ENCODE data around the gene CST11. TPM values are rescaled to one million over a fixed set of nuclear protein-coding genes. Genes with fewer than 3 reads are reported as not detected.

The CST11 gene
- total and polyA plus RNA-seq, 10 of the 15 experiments (the other 5 are each of a cell fraction or from before 2014, with no cell fraction given): 0.33 TPM; not detected in 9

GRCh38 chr20:23407781-23408464, 44.8 kb downstream of the CST11 start (continued):
- TF ChIP-seq, protein P1, sequence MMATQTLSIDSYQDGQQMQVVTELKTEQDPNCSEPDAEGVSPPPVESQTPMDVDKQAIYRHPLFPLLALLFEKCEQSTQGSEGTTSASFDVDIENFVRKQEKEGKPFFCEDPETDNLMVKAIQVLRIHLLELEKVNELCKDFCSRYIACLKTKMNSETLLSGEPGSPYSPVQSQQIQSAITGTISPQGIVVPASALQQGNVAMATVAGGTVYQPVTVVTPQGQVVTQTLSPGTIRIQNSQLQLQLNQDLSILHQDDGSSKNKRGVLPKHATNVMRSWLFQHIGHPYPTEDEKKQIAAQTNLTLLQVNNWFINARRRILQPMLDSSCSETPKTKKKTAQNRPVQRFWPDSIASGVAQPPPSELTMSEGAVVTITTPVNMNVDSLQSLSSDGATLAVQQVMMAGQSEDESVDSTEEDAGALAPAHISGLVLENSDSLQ (IDR thresholded peaks at IDR 0.05): 0 out of 2 replicates have a peak, but pooled peaks have one; percentile 27
- TF ChIP-seq NFIC (IDR thresholded peaks at IDR 0.05; ENCODE audit: low read depth, low read length) (peak; percentile 40; the same call in 1 of the 2 replicates), EGR1 (IDR thresholded peaks at IDR 0.05; ENCODE audit: borderline replicate concordance in 1 of 2, low read depth in 2 of 2, low read length in 2 of 2) (no peak), ZNF274 (IDR thresholded peaks at IDR 0.05; ENCODE audit: insufficient read depth, insufficient read length) (no peak), CBFB (IDR thresholded peaks at IDR 0.05; ENCODE audit: low read depth) (0 out of 2 replicates have a peak, but pooled peaks have one; percentile 31), YBX1 (IDR thresholded peaks at IDR 0.05) (no peak)

GRCh38 chr20:23406880-23407279, 45.8 kb downstream of the CST11 start:
- TF ChIP-seq ZSCAN29 (IDR thresholded peaks at IDR 0.05) (no peak), CBX5 (IDR thresholded peaks at IDR 0.05; ENCODE audit: low read depth) (no peak), SMAD5 (IDR thresholded peaks at IDR 0.05; ENCODE audit: low read depth) (no peak), ASH2L (IDR thresholded peaks at IDR 0.05; ENCODE audit: borderline replicate concordance, low read depth) (no peak), ZBED1 (IDR thresholded peaks at IDR 0.05; ENCODE audit: borderline replicate concordance) (no peak), TAF1 (IDR thresholded peaks at IDR 0.05; ENCODE audit: borderline replicate concordance, low read depth, low read length) (no peak)
- TF ChIP-seq, protein P2, sequence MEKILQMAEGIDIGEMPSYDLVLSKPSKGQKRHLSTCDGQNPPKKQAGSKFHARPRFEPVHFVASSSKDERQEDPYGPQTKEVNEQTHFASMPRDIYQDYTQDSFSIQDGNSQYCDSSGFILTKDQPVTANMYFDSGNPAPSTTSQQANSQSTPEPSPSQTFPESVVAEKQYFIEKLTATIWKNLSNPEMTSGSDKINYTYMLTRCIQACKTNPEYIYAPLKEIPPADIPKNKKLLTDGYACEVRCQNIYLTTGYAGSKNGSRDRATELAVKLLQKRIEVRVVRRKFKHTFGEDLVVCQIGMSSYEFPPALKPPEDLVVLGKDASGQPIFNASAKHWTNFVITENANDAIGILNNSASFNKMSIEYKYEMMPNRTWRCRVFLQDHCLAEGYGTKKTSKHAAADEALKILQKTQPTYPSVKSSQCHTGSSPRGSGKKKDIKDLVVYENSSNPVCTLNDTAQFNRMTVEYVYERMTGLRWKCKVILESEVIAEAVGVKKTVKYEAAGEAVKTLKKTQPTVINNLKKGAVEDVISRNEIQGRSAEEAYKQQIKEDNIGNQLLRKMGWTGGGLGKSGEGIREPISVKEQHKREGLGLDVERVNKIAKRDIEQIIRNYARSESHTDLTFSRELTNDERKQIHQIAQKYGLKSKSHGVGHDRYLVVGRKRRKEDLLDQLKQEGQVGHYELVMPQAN (conservative IDR thresholded peaks at IDR 0.05): no peak
- TF ChIP-seq, protein P3, sequence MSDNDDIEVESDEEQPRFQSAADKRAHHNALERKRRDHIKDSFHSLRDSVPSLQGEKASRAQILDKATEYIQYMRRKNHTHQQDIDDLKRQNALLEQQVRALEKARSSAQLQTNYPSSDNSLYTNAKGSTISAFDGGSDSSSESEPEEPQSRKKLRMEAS (IDR thresholded peaks at IDR 0.05; ENCODE audit: low read depth, low read length): no peak
- TF ChIP-seq, protein P4, sequence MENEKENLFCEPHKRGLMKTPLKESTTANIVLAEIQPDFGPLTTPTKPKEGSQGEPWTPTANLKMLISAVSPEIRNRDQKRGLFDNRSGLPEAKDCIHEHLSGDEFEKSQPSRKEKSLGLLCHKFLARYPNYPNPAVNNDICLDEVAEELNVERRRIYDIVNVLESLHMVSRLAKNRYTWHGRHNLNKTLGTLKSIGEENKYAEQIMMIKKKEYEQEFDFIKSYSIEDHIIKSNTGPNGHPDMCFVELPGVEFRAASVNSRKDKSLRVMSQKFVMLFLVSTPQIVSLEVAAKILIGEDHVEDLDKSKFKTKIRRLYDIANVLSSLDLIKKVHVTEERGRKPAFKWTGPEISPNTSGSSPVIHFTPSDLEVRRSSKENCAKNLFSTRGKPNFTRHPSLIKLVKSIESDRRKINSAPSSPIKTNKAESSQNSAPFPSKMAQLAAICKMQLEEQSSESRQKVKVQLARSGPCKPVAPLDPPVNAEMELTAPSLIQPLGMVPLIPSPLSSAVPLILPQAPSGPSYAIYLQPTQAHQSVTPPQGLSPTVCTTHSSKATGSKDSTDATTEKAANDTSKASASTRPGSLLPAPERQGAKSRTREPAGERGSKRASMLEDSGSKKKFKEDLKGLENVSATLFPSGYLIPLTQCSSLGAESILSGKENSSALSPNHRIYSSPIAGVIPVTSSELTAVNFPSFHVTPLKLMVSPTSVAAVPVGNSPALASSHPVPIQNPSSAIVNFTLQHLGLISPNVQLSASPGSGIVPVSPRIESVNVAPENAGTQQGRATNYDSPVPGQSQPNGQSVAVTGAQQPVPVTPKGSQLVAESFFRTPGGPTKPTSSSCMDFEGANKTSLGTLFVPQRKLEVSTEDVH (IDR thresholded peaks at IDR 0.05; ENCODE audit: low read depth, partially characterized antibody): no peak
- Histone ChIP-seq H3K9ac (ENCODE audit: control insufficient read depth, insufficient read depth, low read length) (no peak overlapping the region), H3K4me1 (ENCODE audit: control insufficient read depth, insufficient read depth, low read length) (peaks cover 19% of the 10 kb centered on the region), H3K4me3 (no peak overlapping the region), H3K79me2 (ENCODE audit: control insufficient read depth, insufficient read depth, low read length) (peaks cover 55% of the 10 kb centered on the region), H4K20me1 (ENCODE audit: control insufficient read depth, insufficient read depth) (no peaks in the 10 kb centered on the region), H3K4me2 (ENCODE audit: control insufficient read depth, insufficient read depth) (no peak overlapping the region), H3K27me3 (replicated peaks in 1 of 2; ENCODE audit: control insufficient read depth in 2 of 2, insufficient read depth in 2 of 2, low read length in 1 of 2) (no peaks in the 10 kb centered on the region), H3K36me3 (ENCODE audit: control insufficient read depth in 2 of 2, insufficient read depth in 2 of 2, low read length in 1 of 2) (peaks cover 0 to 2% of the 10 kb centered on the region in 2 experiments; a peak in 2 of 4 replicates), H2AFZ (ENCODE audit: control insufficient read depth, low read depth, low read length) (no peak overlapping the region), H3K27ac (ENCODE audit: control insufficient read depth, insufficient read depth) (no peak overlapping the region), H3K9me3 (replicated peaks; ENCODE audit: control insufficient read depth, insufficient read depth, low read length) (no peaks in the 10 kb centered on the region)
- ATAC-seq (no peak), DNase-seq (ENCODE audit: low read depth, low spot score) (no peak), FAIRE-seq (no peak)
- ChIA-PET POLR2A (interaction anchor here (1.1 to 1.7 kb wide), 2 partner anchors 13 to 15 kb away, joined by 3 to 5 read pairs; partner anchors contain the start of gene NAPB), RAD21 (ENCODE audit: unreplicated experiment) (interaction anchor here (1.6 to 2.2 kb wide), 2 partner anchors 11 to 15 kb away, joined by 4 to 14 read pairs; partner anchors contain the start of gene NAPB), SMC1A (ENCODE audit: uncharacterized antibody, unreplicated experiment) (interaction anchor here (1.0 to 2.1 kb wide), 6 partner anchors 9 to 32 kb away, joined by 3 to 7 read pairs (median 4); partner anchors contain the start of gene NAPB), CTCF (interaction anchor here (1.1 to 1.9 kb wide), 6 partner anchors 11 to 200 kb away, joined by 3 to 6 read pairs (median 3); no protein-coding TSS in a partner anchor)
- intact Hi-C loops (cut with micrococcal nuclease; ENCODE audit: unreplicated experiment) (no loop called here), in situ Hi-C loops (cut with MboI) (no loop called here)
- no TSS peak for BruUV-seq (replicated peaks)
- WGBS (ENCODE audit: insufficient coverage, insufficient replicate concordance, low lambda C conversion rate, missing lambda C conversion rate): 100% methylated on average over 1 of the region's 1 CpG
